Measurements from ENCODE around the gene PRLHR.

The PRLHR gene

GRCh38 chr10:118596426-118597124 lies 1.1 kb upstream of the PRLHR start:
- no peak for TF ChIP-seq CTCF (IDR thresholded peaks at IDR 0.05)
- TF ChIP-seq ZFX (IDR thresholded peaks at IDR 0.05; ENCODE audit: borderline replicate concordance): no peak
- no peak overlapping the region for H3K27ac ChIP-seq

GRCh38 chr10:118595064-118595420 lies 406 bp downstream of the PRLHR start:
- H3K27ac ChIP-seq: no peak overlapping the region

GRCh38 chr10:118594392-118595063 lies 920 bp downstream of the PRLHR start:
- no peak overlapping the region for H3K27ac ChIP-seq
- no peak for TF ChIP-seq ZFX (IDR thresholded peaks at IDR 0.05; ENCODE audit: borderline replicate concordance)
- TF ChIP-seq CTCF (IDR thresholded peaks at IDR 0.05): peak; percentile 54

More at GRCh38 chr10:118595064-118595420, 406 bp downstream of the PRLHR start:
- no peak for TF ChIP-seq ZFX (IDR thresholded peaks at IDR 0.05; ENCODE audit: borderline replicate concordance)
- no peak for TF ChIP-seq CTCF (IDR thresholded peaks at IDR 0.05)

GRCh38 chr10:118592675-118593330 lies 2.6 kb downstream of the PRLHR start:
- H3K27ac ChIP-seq: no peak overlapping the region
- TF ChIP-seq CTCF (IDR thresholded peaks at IDR 0.05): no peak
- TF ChIP-seq ZFX (IDR thresholded peaks at IDR 0.05; ENCODE audit: borderline replicate concordance): no peak

GRCh38 chr10:118590334-118590733 lies 5.1 kb downstream of the PRLHR start:
- TF ChIP-seq ZFX (IDR thresholded peaks at IDR 0.05; ENCODE audit: borderline replicate concordance): no peak
- TF ChIP-seq CTCF (IDR thresholded peaks at IDR 0.05): no peak
- H3K27ac ChIP-seq: no peak overlapping the region

- no peak overlapping the region for H3K27ac ChIP-seq
- TF ChIP-seq ZFX (IDR thresholded peaks at IDR 0.05; ENCODE audit: borderline replicate concordance): no peak
- no peak for TF ChIP-seq CTCF (IDR thresholded peaks at IDR 0.05)
These were observed 7.4 kb downstream of the PRLHR start for GRCh38 chr10:118587881-118588651.

Data from 22Rv1 (cell line).